ENCODE data around the gene SPINK8. TPM values are rescaled to one million over a fixed set of nuclear protein-coding genes. Genes with fewer than 3 reads are reported as not detected.
A peak's percentile ranks its signal among the peaks of the same experiment; 100 is the strongest.

Gene SPINK8
- total RNA-seq, 5 donors from 2014 or later (not counting 1 experiment from before 2014, with no cell fraction given): not detected

GRCh38 chr3:48269592-48269991, 63.9 kb downstream of the SPINK8 start:
- peak overlapping the region; percentile 80 for H3K27ac ChIP-seq (ENCODE audit: low read length)
- H3K4me3 ChIP-seq (ENCODE audit: control insufficient read depth in 1 of 2, extremely low read depth in 1 of 2, low read length in 1 of 2): peak overlapping the region in 1 of 2 donors; percentile 27
- no peaks in the 10 kb centered on the region for H3K27me3 Mint-ChIP-seq
- ChIA-PET CTCF (interaction anchor here (0.5 to 3.2 kb wide), 7 partner anchors 9 to 289 kb away, joined by 3 to 24 read pairs (median 4); partner anchors contain the start of genes CCDC51 (in 1 of the 2) and TMA7 (in 1 of the 2)), POLR2A (no interaction called here)
- no peaks in the 10 kb centered on the region for H3K9me3 ChIP-seq
- peak overlapping the region; percentile 72 to 87 (median 76) for H3K4me3 Mint-ChIP-seq
- peaks cover 9% of the 10 kb centered on the region for H3K36me3 Mint-ChIP-seq
- peaks cover 32 to 41% (median 33%) of the 10 kb centered on the region in 3 donors for H3K4me1 Mint-ChIP-seq
- no peaks in the 10 kb centered on the region for H3K27me3 ChIP-seq (replicated peaks in 1 of 2; ENCODE audit: control insufficient read depth in 2 of 2, extremely low read depth in 1 of 2, insufficient read depth in 2 of 2, low read length in 1 of 2)
- H3K9me3 Mint-ChIP-seq: no peaks in the 10 kb centered on the region
- DNase-seq (no peak), ATAC-seq (replicated peaks in 1 of 4) (no peak)
- H3K4me1 ChIP-seq (ENCODE audit: control insufficient read depth in 1 of 2, extremely low read depth in 1 of 2, insufficient read depth in 2 of 2, low read length in 2 of 2): peaks cover 20 to 25% of the 10 kb centered on the region in 2 experiments
- 63% methylated on average over 1 of the region's 8 CpGs for whole genome bisulfite sequencing (ENCODE audit: insufficient coverage)
- H3K27ac Mint-ChIP-seq: peak overlapping the region; percentile 93 to 94
- H3K36me3 ChIP-seq (ENCODE audit: control insufficient read depth in 2 of 2, extremely low read depth in 1 of 2, insufficient read depth in 1 of 2, low read length in 1 of 2): peaks cover 0 to 6% of the 10 kb centered on the region in 2 donors

DNA sequence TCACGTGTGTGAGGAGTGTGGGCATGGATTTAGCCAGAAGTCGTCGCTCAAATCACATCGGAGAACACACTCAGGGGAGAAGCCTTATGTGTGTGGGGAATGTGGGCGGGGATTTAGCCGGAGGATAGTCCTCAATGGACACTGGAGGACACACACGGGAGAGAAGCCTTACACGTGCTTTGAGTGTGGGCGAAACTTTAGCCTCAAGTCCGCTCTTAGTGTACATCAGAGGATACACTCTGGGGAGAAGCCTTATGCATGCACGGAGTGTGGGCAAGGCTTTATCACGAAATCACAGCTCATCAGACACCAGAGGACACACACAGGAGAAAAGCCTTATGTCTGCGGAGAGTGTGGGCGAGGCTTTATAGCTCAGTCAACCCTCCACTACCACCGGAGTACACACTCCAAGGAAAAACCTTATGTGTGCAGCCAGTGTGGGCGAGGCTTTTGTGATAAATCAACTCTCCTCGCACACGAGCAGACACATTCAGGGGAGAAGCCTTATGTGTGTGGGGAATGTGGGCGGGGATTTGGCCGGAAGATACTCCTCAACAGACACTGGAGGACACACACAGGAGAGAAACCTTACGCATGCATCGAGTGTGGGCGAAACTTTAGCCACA, 64.4 kb downstream of the SPINK8 start:
- peak overlapping the region; percentile 80 for H3K27ac ChIP-seq (ENCODE audit: low read length)
- Mint-ChIP-seq H3K9me3 (no peaks in the 10 kb centered on the region), H3K4me3 (peak overlapping the region; percentile 72 to 87 (median 76)), H3K36me3 (peaks cover 11% of the 10 kb centered on the region), H3K4me1 (peaks cover 32 to 41% (median 33%) of the 10 kb centered on the region in 3 donors), H3K27me3 (no peaks in the 10 kb centered on the region), H3K27ac (peak overlapping the region; percentile 93 to 94)
- H3K27me3 ChIP-seq (replicated peaks in 1 of 2; ENCODE audit: control insufficient read depth in 2 of 2, extremely low read depth in 1 of 2, insufficient read depth in 2 of 2, low read length in 1 of 2): no peaks in the 10 kb centered on the region
- peak in 11 of 35 experiments; percentile 6 to 45 (median 14) for DNase-seq
- H3K9me3 ChIP-seq: no peaks in the 10 kb centered on the region
- CTCF ChIA-PET: interaction anchor here (0.5 to 3.2 kb wide), 9 partner anchors 9 to 473 kb away, joined by 3 to 24 read pairs (median 3); partner anchors contain the start of genes CCDC51 (in 1 of the 2), NME6 (in 1 of the 2) and TMA7 (in 1 of the 2)
- POLR2A ChIA-PET: interaction anchor here in 1 of 2 donors (0.6 kb wide), 1 partner anchor 385 kb away, joined by 3 read pairs; no protein-coding TSS in a partner anchor
- peak; percentile 17 to 28 (median 26) for ATAC-seq (replicated peaks in 1 of 4)
- H3K4me3 ChIP-seq (ENCODE audit: control insufficient read depth in 1 of 2, extremely low read depth in 1 of 2, low read length in 1 of 2): peak overlapping the region in 1 of 2 donors; percentile 27
- H3K36me3 ChIP-seq (ENCODE audit: control insufficient read depth in 2 of 2, extremely low read depth in 1 of 2, insufficient read depth in 1 of 2, low read length in 1 of 2): peaks cover 0 to 7% of the 10 kb centered on the region in 2 donors
- peaks cover 20 to 25% of the 10 kb centered on the region in 2 experiments for H3K4me1 ChIP-seq (ENCODE audit: control insufficient read depth in 1 of 2, extremely low read depth in 1 of 2, insufficient read depth in 2 of 2, low read length in 2 of 2)
- 43% methylated on average over 4 of the region's 23 CpGs for WGBS (ENCODE audit: insufficient coverage)

DNA sequence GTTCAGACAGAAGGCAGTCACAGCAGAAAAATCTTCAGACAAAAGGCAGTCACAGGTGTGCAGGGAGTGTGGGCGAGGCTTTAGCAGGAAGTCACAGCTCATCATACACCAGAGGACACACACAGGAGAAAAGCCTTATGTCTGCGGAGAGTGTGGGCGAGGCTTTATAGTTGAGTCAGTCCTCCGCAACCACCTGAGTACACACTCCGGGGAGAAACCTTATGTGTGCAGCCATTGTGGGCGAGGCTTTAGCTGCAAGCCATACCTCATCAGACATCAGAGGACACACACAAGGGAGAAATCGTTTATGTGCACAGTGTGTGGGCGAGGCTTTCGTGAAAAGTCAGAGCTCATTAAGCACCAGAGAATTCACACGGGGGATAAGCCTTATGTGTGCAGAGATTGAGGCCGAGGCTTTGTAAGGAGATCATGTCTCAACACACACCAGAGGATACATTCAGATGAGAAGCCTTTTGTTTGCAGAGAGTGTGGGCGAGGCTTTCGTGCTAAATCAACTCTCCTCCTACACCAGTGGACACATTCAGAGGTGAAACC, 65.0 kb downstream of the SPINK8 start:
- H3K4me1 Mint-ChIP-seq: peaks cover 32 to 38% (median 32%) of the 10 kb centered on the region in 3 donors
- peaks cover 0 to 13% of the 10 kb centered on the region in 2 donors for H3K36me3 ChIP-seq (ENCODE audit: control insufficient read depth in 2 of 2, extremely low read depth in 1 of 2, insufficient read depth in 1 of 2, low read length in 1 of 2)
- H3K4me3 Mint-ChIP-seq: peak overlapping the region; percentile 72 to 87 (median 76)
- H3K27ac ChIP-seq (ENCODE audit: low read length): peak overlapping the region; percentile 80
- no peaks in the 10 kb centered on the region for H3K27me3 ChIP-seq (replicated peaks in 1 of 2; ENCODE audit: control insufficient read depth in 2 of 2, extremely low read depth in 1 of 2, insufficient read depth in 2 of 2, low read length in 1 of 2)
- H3K4me1 ChIP-seq (ENCODE audit: control insufficient read depth in 1 of 2, extremely low read depth in 1 of 2, insufficient read depth in 2 of 2, low read length in 2 of 2): peaks cover 20 to 25% of the 10 kb centered on the region in 2 experiments
- no peaks in the 10 kb centered on the region for H3K9me3 ChIP-seq
- H3K27me3 Mint-ChIP-seq: no peaks in the 10 kb centered on the region
- CTCF ChIA-PET: interaction anchor here (0.5 to 3.2 kb wide), 8 partner anchors 8 to 474 kb away, joined by 3 to 24 read pairs (median 5); partner anchors contain the start of genes CCDC51 (in 1 of the 2), NME6 (in 1 of the 2) and TMA7 (in 1 of the 2)
- peak overlapping the region; percentile 93 to 94 for H3K27ac Mint-ChIP-seq
- POLR2A ChIA-PET: interaction anchor here in 1 of 2 donors (0.6 to 0.9 kb wide), 2 partner anchors 171 to 386 kb away, joined by 3 to 4 read pairs; partner anchors contain the start of genes CCDC51 and TMA7
- ATAC-seq (replicated peaks in 1 of 4) (peak; percentile 96 to 98 (median 96)), DNase-seq (peak; percentile 45 to 88 (median 75))
- WGBS (ENCODE audit: insufficient coverage): no CpG with 5 or more reads among the region's 13 CpGs
- peak overlapping the region in 1 of 2 donors; percentile 27 for H3K4me3 ChIP-seq (ENCODE audit: control insufficient read depth in 1 of 2, extremely low read depth in 1 of 2, low read length in 1 of 2)
- no peaks in the 10 kb centered on the region for H3K9me3 Mint-ChIP-seq
- peaks cover 15% of the 10 kb centered on the region for H3K36me3 Mint-ChIP-seq

- Mint-ChIP-seq H3K27ac (peak overlapping the region; percentile 93 to 94), H3K36me3 (peaks cover 15% of the 10 kb centered on the region), H3K27me3 (no peaks in the 10 kb centered on the region), H3K4me3 (peak overlapping the region in 2 of 3 donors; percentile 2 to 87), H3K4me1 (peaks cover 31 to 37% (median 32%) of the 10 kb centered on the region in 3 donors), H3K9me3 (no peaks in the 10 kb centered on the region)
- no CpG with 5 or more reads among the region's 2 CpGs for WGBS (ENCODE audit: insufficient coverage)
- Histone ChIP-seq H3K27me3 (replicated peaks in 1 of 2; ENCODE audit: control insufficient read depth in 2 of 2, extremely low read depth in 1 of 2, insufficient read depth in 2 of 2, low read length in 1 of 2) (no peaks in the 10 kb centered on the region), H3K4me3 (ENCODE audit: control insufficient read depth in 1 of 2, extremely low read depth in 1 of 2, low read length in 1 of 2) (no peak overlapping the region), H3K36me3 (ENCODE audit: control insufficient read depth in 2 of 2, extremely low read depth in 1 of 2, insufficient read depth in 1 of 2, low read length in 1 of 2) (peaks cover 0 to 16% of the 10 kb centered on the region in 2 donors), H3K27ac (ENCODE audit: low read length) (peak overlapping the region; percentile 49), H3K9me3 (no peaks in the 10 kb centered on the region), H3K4me1 (ENCODE audit: control insufficient read depth in 1 of 2, extremely low read depth in 1 of 2, insufficient read depth in 2 of 2, low read length in 2 of 2) (peaks cover 20 to 25% of the 10 kb centered on the region in 2 experiments)
- ATAC-seq (replicated peaks in 1 of 4) (no peak), DNase-seq (no peak)
- ChIA-PET CTCF (interaction anchor here (0.7 to 3.2 kb wide), 4 partner anchors 168 to 244 kb away, joined by 3 to 24 read pairs (median 6); partner anchors contain the start of genes CCDC51 (in 1 of the 2) and TMA7 (in 1 of the 2)), POLR2A (interaction anchor here in 1 of 2 donors (0.9 kb wide), 1 partner anchor 172 kb away, joined by 4 read pairs; the partner anchor contains the start of genes CCDC51 and TMA7)
These were observed 65.7 kb downstream of the SPINK8 start for GRCh38 chr3:48267782-48268181.

GRCh38 chr3:48258530-48258929, 74.9 kb downstream of the SPINK8 start:
- H3K27me3 Mint-ChIP-seq: no peaks in the 10 kb centered on the region
- no peak overlapping the region for H3K27ac Mint-ChIP-seq
- ChIA-PET POLR2A (no interaction called here), CTCF (interaction anchor here in 1 of 2 donors (1.1 kb wide), 1 partner anchor 178 kb away, joined by 4 read pairs; no protein-coding TSS in a partner anchor)
- ATAC-seq (replicated peaks in 1 of 4) (no peak), DNase-seq (no peak)
- WGBS (ENCODE audit: insufficient coverage): no CpG with 5 or more reads among the region's 1 CpG
- H3K36me3 ChIP-seq (ENCODE audit: control insufficient read depth in 2 of 2, extremely low read depth in 1 of 2, insufficient read depth in 1 of 2, low read length in 1 of 2): peaks cover 7 to 38% of the 10 kb centered on the region in 2 donors
- H3K4me3 ChIP-seq (ENCODE audit: control insufficient read depth in 1 of 2, extremely low read depth in 1 of 2, low read length in 1 of 2): no peak overlapping the region
- H3K9me3 Mint-ChIP-seq: peaks cover 0 to 7% (median 2%) of the 10 kb centered on the region in 3 donors
- H3K4me1 ChIP-seq (ENCODE audit: control insufficient read depth in 1 of 2, extremely low read depth in 1 of 2, insufficient read depth in 2 of 2, low read length in 2 of 2): peaks cover 0 to 3% of the 10 kb centered on the region in 2 experiments
- no peak overlapping the region for H3K4me3 Mint-ChIP-seq
- peaks cover 6 to 12% (median 7%) of the 10 kb centered on the region in 3 donors for H3K4me1 Mint-ChIP-seq
- H3K27me3 ChIP-seq (replicated peaks in 1 of 2; ENCODE audit: control insufficient read depth in 2 of 2, extremely low read depth in 1 of 2, insufficient read depth in 2 of 2, low read length in 1 of 2): no peaks in the 10 kb centered on the region
- peaks cover 2% of the 10 kb centered on the region for H3K9me3 ChIP-seq
- peaks cover 63% of the 10 kb centered on the region for H3K36me3 Mint-ChIP-seq
- H3K27ac ChIP-seq (ENCODE audit: low read length): no peak overlapping the region

Data from T-cell (primary cell).